GM12892 (cell line): ENCODE data around the gene BICC1.

Experiments used
- POLR2A ChIP-seq: IDR thresholded peaks from 2 replicates; pipeline ENCODE4 v1.6.1; 2011; ENCODE audit warnings: low read depth, low read length, control low read depth
- POLR2AphosphoS5 ChIP-seq: IDR thresholded peaks from 2 replicates; pipeline ENCODE4 v1.6.1; 2011; ENCODE audit warnings: low read depth, low read length, control low read depth
- TAF1 ChIP-seq: IDR thresholded peaks from 2 replicates; pipeline ENCODE4 v1.6.1; 2011; ENCODE audit warnings: low read depth, mild to moderate bottlenecking, control low read depth, low read length, borderline replicate concordance

DNA sequence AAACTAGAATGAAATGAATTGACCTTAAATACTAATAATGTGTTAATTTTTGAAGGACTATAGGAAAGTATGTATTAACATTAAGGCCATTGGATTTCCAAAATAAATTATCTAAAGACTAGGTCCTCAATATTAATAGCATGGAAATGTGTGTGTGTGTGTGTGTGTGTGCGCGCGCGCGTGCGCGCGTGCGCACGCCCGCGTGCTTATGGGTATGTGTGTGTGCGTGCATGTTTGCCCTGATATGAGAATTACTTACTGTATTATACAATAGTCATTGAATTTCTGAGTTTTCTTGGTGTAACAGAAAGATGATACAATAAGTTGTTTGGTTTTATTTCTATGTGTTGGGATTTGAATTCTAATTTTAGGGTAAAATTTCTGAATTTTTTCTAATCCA is 205.9 kb downstream of the BICC1 start:
- TF ChIP-seq POLR2AphosphoS5 (no peak), POLR2A (no peak), TAF1 (no peak)
